Measurements from ENCODE around the gene GRIK3. TPM values are rescaled to one million over a fixed set of nuclear protein-coding genes. Genes with fewer than 3 reads are reported as not detected.

The GRIK3 gene
- total and polyA plus RNA-seq, 2 experiments from 2014 or later = 0.31 to 2.9 TPM

DNA sequence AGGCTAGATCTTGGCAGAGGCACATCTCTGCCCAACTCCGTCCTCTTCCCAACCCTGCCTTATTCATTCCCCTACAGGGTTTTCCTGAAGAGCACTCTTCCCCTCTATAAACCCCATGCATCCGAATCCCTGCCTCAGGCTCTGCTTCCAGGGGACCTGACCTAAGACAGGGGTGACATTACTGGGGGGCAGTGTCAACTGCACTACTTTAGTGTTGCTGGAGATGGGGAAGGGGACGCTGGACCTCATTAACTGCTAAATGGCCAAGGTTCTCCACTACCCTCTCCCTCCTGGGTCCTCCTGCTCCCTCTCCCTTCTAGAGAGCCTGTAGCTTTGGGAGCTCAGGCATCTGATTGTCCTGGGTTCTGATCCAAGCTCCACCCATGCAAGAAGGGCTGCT lies 126.2 kb downstream of the GRIK3 start:
- H3K27ac ChIP-seq (ENCODE audit: low read depth) = no peak overlapping the region
- no peak for DNase-seq (ENCODE audit: low spot score)
- no peaks in the 10 kb centered on the region for H3K9me2 ChIP-seq (ENCODE audit: insufficient read depth)
- no peak overlapping the region for H2AFZ ChIP-seq
- no peaks in the 10 kb centered on the region for H3K4me1 ChIP-seq (ENCODE audit: insufficient read depth)
- no peaks in the 10 kb centered on the region for H3K36me3 ChIP-seq (ENCODE audit: insufficient read depth)
- Mint-ChIP-seq H3K36me3 (ENCODE audit: low read depth) (no peaks in the 10 kb centered on the region), H3K4me1 (peaks cover 11% of the 10 kb centered on the region), H3K27ac (no peak overlapping the region), H3K27me3 (ENCODE audit: insufficient read depth, low read depth, poor library complexity) (peaks cover 12% of the 10 kb centered on the region), H3K4me3 (no peak overlapping the region), H3K9me3 (no peaks in the 10 kb centered on the region; the same call in 2 of the 3 replicates)
- ATAC-seq = no peak
- H3K27me3 ChIP-seq (ENCODE audit: insufficient read depth) = no peaks in the 10 kb centered on the region
- TF ChIP-seq, protein P1, sequence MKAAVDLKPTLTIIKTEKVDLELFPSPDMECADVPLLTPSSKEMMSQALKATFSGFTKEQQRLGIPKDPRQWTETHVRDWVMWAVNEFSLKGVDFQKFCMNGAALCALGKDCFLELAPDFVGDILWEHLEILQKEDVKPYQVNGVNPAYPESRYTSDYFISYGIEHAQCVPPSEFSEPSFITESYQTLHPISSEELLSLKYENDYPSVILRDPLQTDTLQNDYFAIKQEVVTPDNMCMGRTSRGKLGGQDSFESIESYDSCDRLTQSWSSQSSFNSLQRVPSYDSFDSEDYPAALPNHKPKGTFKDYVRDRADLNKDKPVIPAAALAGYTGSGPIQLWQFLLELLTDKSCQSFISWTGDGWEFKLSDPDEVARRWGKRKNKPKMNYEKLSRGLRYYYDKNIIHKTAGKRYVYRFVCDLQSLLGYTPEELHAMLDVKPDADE (IDR thresholded peaks at IDR 0.05) = no peak
- no peak for TF ChIP-seq CREB1 (CRISPR knock-in tag; IDR thresholded peaks at IDR 0.05; ENCODE audit: low read depth)
- TF ChIP-seq ZNF114 (CRISPR knock-in tag; IDR thresholded peaks at IDR 0.05) = no peak
- TF ChIP-seq, protein P2, sequence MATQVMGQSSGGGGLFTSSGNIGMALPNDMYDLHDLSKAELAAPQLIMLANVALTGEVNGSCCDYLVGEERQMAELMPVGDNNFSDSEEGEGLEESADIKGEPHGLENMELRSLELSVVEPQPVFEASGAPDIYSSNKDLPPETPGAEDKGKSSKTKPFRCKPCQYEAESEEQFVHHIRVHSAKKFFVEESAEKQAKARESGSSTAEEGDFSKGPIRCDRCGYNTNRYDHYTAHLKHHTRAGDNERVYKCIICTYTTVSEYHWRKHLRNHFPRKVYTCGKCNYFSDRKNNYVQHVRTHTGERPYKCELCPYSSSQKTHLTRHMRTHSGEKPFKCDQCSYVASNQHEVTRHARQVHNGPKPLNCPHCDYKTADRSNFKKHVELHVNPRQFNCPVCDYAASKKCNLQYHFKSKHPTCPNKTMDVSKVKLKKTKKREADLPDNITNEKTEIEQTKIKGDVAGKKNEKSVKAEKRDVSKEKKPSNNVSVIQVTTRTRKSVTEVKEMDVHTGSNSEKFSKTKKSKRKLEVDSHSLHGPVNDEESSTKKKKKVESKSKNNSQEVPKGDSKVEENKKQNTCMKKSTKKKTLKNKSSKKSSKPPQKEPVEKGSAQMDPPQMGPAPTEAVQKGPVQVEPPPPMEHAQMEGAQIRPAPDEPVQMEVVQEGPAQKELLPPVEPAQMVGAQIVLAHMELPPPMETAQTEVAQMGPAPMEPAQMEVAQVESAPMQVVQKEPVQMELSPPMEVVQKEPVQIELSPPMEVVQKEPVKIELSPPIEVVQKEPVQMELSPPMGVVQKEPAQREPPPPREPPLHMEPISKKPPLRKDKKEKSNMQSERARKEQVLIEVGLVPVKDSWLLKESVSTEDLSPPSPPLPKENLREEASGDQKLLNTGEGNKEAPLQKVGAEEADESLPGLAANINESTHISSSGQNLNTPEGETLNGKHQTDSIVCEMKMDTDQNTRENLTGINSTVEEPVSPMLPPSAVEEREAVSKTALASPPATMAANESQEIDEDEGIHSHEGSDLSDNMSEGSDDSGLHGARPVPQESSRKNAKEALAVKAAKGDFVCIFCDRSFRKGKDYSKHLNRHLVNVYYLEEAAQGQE (IDR thresholded peaks at IDR 0.05; ENCODE audit: unreplicated experiment) = no peak
- no peak for TF ChIP-seq EZH2phosphoT487 (IDR thresholded peaks at IDR 0.05; ENCODE audit: unreplicated experiment)
- no peak for TF ChIP-seq EZH2 (IDR thresholded peaks at IDR 0.05; ENCODE audit: low read depth, unreplicated experiment)
- TF ChIP-seq STAT1 (IDR thresholded peaks at IDR 0.05; ENCODE audit: unreplicated experiment) = no peak
- H3F3A ChIP-seq (replicated peaks; ENCODE audit: low read depth) = no peaks in the 10 kb centered on the region
- H3K79me2 ChIP-seq (replicated peaks; ENCODE audit: insufficient read depth) = no peaks in the 10 kb centered on the region
- no peak overlapping the region for H3K4me2 ChIP-seq
- H4K20me1 ChIP-seq (replicated peaks; ENCODE audit: insufficient read depth) = no peaks in the 10 kb centered on the region
- H3K4me3 ChIP-seq = no peak overlapping the region

DNA sequence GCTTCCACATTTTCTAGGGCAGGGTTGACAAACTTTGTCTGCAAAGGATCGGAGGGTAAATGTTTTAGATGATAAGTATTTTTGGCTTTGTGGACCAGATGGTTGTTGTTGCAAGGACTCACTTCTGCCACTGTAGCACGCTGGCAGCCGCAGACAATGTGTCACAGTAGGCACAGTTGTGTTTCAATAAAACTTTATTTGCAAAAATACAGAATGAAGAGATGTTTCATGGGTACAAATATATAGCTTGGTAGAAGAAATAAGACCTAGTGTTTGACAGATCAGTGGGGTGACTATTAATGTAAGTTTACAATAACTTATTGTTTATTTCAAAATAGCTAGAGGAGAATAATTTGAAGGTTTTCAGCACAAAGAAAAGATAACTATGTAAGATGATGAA lies 127.8 kb downstream of the GRIK3 start:
- H3K4me2 ChIP-seq = no peak overlapping the region
- H2AFZ ChIP-seq = no peak overlapping the region
- H3K27me3 Mint-ChIP-seq (ENCODE audit: insufficient read depth, low read depth, poor library complexity) = peaks cover 10% of the 10 kb centered on the region
- H3K4me1 Mint-ChIP-seq = peaks cover 3% of the 10 kb centered on the region; the same call in 2 of the 3 replicates
- no peak overlapping the region for H3K4me3 Mint-ChIP-seq
- no peaks in the 10 kb centered on the region for H4K20me1 ChIP-seq (replicated peaks; ENCODE audit: insufficient read depth)
- H3K4me3 ChIP-seq = no peak overlapping the region
- DNase-seq (ENCODE audit: low spot score) (no peak), ATAC-seq (no peak)
- H3K27ac ChIP-seq (ENCODE audit: low read depth) = no peak overlapping the region
- H3K79me2 ChIP-seq (replicated peaks; ENCODE audit: insufficient read depth) = no peaks in the 10 kb centered on the region
- no peaks in the 10 kb centered on the region for H3F3A ChIP-seq (replicated peaks; ENCODE audit: low read depth)
- H3K36me3 Mint-ChIP-seq (ENCODE audit: low read depth) = no peaks in the 10 kb centered on the region
- H3K4me1 ChIP-seq (ENCODE audit: insufficient read depth) = no peaks in the 10 kb centered on the region
- no peaks in the 10 kb centered on the region for H3K27me3 ChIP-seq (ENCODE audit: insufficient read depth)
- no peaks in the 10 kb centered on the region; the same call in 2 of the 3 replicates for H3K9me3 Mint-ChIP-seq
- TF ChIP-seq CREB1 (CRISPR knock-in tag; IDR thresholded peaks at IDR 0.05; ENCODE audit: low read depth) (no peak), POLR2AphosphoS5 (IDR thresholded peaks at IDR 0.05; ENCODE audit: low read depth) (no peak)
- H3K9me2 ChIP-seq (ENCODE audit: insufficient read depth) = no peaks in the 10 kb centered on the region
- no peaks in the 10 kb centered on the region for H3K36me3 ChIP-seq (ENCODE audit: insufficient read depth)
- H3K27ac Mint-ChIP-seq = no peak overlapping the region
